SW 1271 (cell line): ENCODE data around the gene SLC28A3.
"Not testable (repeated sequence)": the region's sequence is repeated elsewhere in the genome, so short reads cannot be mapped to it uniquely, and the experiment has no call there.

Experiments
- DNase-seq, 2 experiments: peaks; one replicate each; lab custom pipeline; 2025; lab: John Stamatoyannopoulos, UW

Gene SLC28A3

GRCh38 chr9:84340535-84340934 lies at the start of gene SLC28A3:
Gene SLC28A3 (minus strand): TSS chr9:84340758. CDS start chr9:84340633, 125 bp downstream.
- DNase-seq: no peak

GRCh38 chr9:84390254-84390653 lies 49.7 kb upstream of the SLC28A3 start:
- DNase-seq: not testable (repeated sequence)

DNA sequence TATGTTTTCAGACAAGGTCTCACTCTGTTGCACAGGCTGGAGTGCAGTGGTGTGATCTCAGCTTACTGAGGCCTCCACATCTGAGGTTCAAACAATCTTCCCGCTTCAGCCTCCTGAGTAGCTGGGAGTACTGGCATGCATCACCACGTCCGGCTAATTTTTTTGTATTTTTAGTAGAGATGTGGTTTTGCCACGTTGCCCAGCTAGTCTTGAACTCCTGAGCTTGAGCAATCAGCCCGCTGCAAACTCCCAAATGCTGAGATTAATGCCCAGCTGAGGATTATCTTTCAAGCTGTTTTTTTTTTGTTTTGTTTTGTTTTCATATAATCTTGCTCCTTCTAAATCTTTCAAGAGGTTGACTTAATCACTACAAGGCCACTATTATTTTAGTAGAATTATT lies 47.3 kb upstream of the SLC28A3 start:
- no peak for DNase-seq

GRCh38 chr9:84386753-84387152 lies 46.2 kb upstream of the SLC28A3 start:
- DNase-seq: no peak

DNA sequence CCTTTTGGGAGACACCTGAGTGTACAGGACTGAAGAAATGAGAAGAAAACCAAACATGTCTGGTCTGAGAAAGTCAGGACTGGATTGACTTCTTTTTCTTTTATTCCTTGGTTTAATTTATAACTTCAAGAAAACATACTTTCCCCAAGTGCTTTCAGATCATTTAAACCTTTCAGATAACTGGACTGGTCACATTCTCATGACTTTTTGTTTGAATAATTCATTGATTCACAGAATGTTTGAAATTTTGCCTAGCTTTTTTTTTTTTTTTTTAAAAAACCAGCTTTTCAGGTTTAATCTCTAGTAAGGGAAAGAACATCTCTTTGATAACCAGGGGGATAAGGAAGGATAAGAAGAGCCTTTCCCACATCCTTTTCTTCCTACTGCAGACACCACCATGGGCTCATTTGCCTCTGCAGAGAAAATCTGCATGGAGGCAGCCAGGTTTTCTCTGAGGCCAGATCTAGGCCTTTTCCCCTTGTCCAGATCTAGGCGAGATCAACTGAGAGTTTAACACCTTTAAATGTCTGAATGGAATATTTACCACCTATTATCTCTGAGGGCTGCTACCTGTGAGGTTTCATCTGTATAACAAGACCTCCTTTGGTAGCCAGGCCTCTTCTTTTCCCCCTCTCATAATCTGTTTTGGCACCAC lies 45.0 kb upstream of the SLC28A3 start:
- no peak for DNase-seq

DNA sequence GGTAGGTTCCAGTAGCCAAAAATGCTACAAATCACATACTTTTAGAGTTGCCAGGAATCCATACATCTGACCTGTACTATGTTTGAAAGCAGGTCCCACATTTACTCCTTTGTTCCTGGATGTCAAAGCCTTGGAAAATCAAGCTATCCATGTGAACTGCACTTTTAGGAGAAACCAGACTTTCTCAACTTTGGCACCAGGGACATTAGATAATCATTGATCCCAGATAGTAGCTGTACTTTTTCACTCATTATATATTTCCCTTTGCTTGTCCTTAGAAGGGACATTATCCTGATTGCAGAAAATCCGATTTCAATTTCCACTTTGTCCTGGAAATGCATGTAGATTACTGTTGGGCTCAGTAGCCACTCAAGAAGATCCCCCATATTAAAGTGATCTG lies 44.1 kb upstream of the SLC28A3 start:
- no peak for DNase-seq

DNA sequence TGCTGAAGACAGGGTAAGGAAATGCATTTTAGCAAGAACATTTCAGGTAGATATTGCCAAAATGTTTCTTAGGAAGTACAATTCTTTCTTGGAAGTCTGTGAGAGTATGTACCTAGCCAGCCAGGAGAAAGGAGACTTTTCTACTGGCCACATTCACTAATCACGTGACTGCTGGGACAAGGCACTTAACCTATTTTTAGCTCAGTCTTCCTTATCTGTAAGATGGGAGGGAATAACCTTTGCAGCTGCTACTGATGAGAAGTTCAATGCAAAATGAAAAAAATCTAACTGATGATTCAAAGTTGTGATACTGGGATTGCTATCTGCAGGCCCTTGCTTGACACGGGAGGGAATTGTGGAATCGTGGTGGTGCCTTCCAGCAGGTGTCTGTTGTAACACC lies 42.6 kb upstream of the SLC28A3 start:
- DNase-seq: no peak

GRCh38 chr9:84382720-84383119 lies 42.2 kb upstream of the SLC28A3 start:
- no peak for DNase-seq

DNA sequence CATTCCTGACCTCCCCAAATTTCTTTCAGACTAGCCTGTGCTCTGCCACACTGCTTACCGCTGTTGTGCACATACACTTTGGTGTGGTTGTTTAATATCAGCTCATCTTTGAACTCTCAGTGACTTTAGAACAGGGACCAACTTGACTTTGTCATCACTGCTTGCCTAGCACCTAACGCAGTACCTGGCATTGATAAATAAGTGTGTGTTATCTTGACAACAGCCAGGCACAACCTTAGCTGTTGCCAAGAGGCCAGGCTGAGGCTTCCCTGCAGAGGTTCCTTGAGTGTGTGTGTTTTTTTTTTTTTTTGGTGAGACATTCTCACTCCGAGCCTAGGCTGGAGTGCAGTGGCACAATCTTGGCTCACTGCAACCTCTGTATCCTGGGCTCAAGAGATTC lies 41.0 kb upstream of the SLC28A3 start:
- DNase-seq: no peak

DNA sequence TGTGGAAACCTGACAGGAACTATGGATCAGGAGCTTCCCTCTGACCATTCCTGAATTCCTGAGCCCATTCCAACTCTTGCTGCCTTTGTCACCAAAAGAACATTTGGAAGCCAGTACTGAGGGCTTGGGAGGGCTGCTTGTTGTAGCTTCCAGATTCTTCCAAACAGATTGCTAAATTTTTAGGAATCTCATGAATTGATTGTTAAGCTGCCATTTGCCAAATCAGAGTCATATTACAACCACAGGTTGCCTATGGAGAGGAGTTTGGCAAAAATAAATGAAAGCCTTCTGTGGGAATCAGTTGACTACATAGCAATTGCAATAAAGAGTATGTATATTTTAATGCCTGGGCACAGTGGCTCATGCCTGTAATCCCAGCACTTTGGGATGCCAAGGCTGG lies 39.2 kb upstream of the SLC28A3 start:
- no peak for DNase-seq

DNA sequence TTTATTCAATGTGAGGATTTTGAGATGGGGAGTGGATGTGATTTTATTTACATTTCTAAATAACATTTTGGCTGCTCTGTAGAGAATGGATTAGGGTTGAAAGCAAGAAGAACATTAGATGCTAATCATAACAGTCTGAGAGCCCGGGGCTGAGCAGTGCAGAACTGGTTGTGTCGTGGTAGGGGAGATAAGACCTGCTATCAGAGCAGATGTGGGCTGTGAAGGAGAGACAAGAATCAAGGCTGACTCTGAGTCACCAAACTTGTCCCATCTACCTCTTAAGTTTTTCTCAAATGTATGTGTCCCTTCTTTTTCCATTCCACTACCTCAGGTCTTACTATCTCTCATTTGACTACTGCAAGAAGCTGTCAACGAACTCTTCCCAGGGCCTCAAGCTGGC lies 35.4 kb upstream of the SLC28A3 start:
- DNase-seq: no peak

GRCh38 chr9:84374516-84374915 lies 34.0 kb upstream of the SLC28A3 start:
- no peak for DNase-seq

DNA sequence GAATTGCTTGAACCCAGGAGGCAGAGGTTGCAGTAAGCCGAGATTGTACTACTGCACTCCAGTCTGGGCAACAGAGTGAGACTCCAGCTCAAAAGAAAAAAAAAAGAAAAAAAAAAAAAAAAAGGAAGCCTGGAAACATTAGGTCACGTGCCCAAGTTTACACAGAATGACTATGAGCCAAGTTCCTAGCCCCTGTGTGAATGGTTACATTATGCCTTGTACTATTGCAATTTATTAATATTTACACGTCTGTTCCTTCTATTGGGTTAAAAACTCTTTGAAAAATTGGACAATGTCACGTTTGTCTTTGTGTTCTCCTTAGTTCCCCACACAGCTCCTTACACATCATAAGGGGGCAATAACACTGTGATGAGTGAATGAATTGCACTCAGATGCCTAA lies 33.5 kb upstream of the SLC28A3 start:
- DNase-seq: no peak

GRCh38 chr9:84371737-84372136 lies 31.2 kb upstream of the SLC28A3 start:
- DNase-seq: peak in 1 of 2 experiments; percentile 14

- no peak for DNase-seq
Measured at GRCh38 chr9:84368601-84369000, 28.0 kb upstream of the SLC28A3 start.

DNA sequence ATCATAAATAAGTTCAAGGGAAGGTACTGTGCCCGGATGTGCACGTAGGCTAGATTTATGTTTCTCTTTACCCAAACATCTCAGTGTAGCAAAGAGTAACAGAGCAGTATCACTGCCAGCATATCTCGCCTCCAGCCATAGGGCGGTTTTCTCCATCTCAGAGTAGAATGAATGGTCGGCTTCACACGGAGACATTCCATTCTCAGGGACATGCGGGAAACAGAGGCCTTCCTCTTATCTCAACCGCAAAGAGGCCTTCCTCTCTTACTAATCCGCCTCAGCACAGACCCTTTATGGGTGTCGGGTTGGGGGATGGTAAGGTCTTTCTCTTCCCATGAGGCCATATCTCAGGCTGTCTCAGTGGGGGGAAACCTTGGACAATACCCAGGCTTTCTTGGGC lies 27.2 kb upstream of the SLC28A3 start:
- not testable (repeated sequence) for DNase-seq

- DNase-seq: no peak
Measured at GRCh38 chr9:84366683-84367082, 26.1 kb upstream of the SLC28A3 start.

DNA sequence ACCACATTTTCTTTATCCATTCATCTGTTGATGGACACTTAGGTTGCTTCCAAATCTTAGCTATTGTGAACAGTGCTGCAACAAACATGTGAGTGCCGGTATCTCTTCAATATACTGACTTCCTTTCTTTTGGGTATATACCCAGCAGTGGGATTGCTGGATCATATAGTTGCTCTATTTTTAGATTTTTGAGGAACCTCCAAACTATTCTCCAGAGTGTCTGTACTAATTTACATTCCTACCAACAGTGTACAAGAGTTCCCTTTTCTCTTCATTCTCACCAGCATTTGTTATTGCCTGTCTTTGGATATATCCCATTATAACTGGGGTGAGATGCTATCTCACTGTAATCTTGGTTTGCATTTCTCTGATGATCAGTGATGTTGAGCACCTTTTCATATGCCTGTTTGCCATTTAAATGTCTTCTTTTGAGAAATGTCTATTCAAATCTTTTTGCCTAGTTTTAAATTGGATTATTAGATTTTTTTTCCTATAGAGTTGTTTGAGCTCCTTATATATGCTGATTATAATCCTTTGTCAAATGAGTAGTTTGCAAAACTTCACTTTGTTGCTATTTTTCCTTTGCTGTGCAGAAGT lies 24.4 kb upstream of the SLC28A3 start:
- DNase-seq: not testable (repeated sequence)

DNA sequence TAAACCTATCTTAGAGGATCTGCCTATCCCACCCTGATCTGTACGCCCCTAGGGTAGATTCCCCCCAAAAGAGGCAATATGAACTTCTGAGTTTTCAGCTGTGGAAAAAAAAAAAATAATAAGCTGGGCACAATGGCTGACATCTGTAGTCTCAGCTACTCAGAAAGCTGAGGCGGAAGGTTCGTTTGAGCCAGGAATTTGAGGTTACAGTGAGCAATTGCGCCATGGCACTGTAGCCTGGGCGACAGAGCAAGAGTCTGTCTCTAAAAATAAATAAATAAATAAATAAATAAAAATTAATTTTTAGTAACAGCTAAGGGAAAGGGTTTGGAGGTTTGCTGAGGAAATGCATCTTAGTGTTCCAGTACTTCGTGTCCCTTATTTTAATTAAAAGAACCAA lies 21.1 kb upstream of the SLC28A3 start:
- DNase-seq: no peak

GRCh38 chr9:84357275-84357674 lies 16.7 kb upstream of the SLC28A3 start:
- DNase-seq: no peak

DNA sequence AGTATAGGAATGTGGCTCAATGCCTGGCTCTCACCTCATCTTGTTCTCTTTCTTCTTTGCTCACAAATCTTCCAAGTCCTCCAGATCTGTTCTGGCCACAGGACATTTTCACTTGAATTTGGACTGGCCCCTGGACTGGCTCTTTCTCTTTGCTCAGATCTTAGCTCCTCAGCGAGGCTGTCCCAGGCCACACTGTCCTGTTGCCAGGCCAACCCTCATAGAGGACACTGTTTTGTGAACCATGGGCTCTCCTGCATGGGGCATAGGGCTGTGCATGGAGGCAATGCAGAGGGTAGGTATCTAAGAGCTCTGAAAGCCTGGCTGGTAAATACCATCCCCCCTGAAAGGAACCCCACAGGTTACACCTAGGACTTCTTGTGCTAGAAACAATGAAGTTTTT lies 13.5 kb upstream of the SLC28A3 start:
- DNase-seq: no peak

DNA sequence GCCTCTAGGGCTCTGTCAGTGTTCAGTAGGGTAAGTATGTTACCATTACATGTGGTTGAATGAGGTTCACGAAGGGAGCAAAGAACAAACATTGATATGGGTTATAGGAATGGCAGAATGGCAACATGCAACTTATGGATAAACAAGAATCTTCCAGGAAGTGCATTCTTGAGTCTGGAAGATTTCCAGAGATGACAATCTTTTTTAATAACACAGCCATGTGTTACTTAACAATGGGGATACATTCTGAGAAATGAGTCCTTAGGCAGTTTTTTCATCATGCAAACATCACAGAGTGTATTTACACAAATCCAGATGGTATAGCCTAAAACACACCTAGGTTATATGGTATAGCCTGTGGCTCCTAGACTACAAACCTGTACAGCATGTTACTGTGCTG lies 9.1 kb upstream of the SLC28A3 start:
- no peak for DNase-seq

DNA sequence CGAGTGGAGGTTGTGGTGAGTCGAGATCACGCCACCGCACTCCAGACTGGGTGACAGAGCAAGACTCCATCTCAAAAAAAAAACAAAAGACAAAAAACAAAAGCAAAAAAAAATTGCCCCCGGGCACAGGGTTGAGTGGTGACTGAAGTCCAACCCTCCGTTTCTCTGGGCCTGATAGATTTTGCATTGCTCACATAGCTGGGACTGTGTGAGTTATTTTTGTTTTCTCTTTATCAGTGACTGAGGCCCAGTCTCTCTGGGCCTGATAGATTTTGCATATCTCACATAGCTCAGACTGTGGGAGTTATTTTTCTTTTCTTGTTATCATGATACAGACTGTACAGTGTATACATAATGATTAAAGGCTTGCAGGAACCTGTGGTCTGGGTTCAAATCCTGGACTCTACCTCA lies 2.6 kb upstream of the SLC28A3 start:
- DNase-seq: no peak

- DNase-seq: no peak
Measured at GRCh38 chr9:84339962-84340361, 596 bp downstream of the SLC28A3 start.
